Esophagus muscularis mucosa (tissue), 3 donors: Measurements from ENCODE around the gene SUFU.

Experiments
- CTCF ChIP-seq, 3 experiments: fragments of 200-600 bp in 2 of 3; fragments of 450-650 bp in 1 of 3; sonication (generic) in 2 of 3; IDR thresholded peaks; one replicate each; pipeline ENCODE4 v1.5.1; 2017 to 2019; ENCODE audit warnings: antibody characterized with exemption in 3 of 3, mild to moderate bottlenecking in 2 of 3, moderate library complexity in 1 of 3
- POLR2A ChIP-seq: fragments of 450-650 bp; IDR thresholded peaks from one replicate; pipeline ENCODE4 v1.6.1; 2017; ENCODE audit warnings: antibody characterized with exemption, moderate library complexity, mild to moderate bottlenecking, low read depth
- POLR2AphosphoS5 ChIP-seq, 2 donors: sonication (generic); formaldehyde crosslinking; IDR thresholded peaks; one replicate each; pipeline ENCODE4 v1.6.1; 2017; ENCODE audit warnings: antibody characterized with exemption in 2 of 2

GRCh38 chr10:102476466-102477141 lies 27.2 kb upstream of the SUFU start:
- TF ChIP-seq CTCF (IDR thresholded peaks at IDR 0.05) (no peak), POLR2A (no peak), POLR2AphosphoS5 (IDR thresholded peaks at IDR 0.05) (peak in 1 of 2 donors; percentile 61)
